ENCODE data around the gene ISLR.

The ISLR gene

DNA sequence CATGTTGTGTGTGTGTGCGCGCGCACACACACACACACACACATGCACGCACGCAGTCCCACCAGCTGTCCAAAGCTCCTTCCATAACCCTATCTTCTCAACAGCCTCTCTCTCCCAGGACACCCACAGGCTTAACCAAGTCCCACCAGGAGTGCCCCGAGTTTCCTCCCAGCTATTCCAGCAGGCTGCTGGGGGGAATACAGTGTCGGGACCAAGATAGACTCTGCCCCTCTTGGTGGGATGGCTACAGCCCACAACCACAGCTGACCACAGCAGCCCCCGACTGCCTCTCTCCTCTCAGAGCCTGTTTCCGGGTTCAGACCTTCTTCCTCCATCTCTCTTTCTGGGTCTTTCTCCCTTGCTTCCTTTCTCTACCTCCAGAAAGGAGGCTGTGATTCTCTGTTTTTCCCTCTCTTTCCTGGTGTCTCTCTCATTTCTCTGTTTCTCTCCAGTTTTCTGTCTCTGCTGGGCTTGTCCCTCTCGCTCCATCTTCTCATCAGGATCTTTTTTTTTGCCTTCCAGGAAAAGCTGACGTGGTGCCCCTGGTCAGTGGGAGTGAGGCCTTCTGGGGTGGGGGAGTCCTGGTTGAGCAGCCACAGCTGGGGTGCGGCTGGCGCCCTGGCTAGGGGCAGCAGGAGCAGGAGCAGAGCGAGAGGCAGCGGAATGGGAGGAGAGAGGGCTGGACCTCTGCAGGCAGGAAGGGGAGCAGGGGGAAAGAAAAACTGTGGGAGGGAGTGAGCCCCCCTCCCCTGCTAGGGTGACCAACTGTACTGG, 3.3 kb upstream of the ISLR start:
- no peaks in the 10 kb centered on the region for H3K36me3 ChIP-seq (ENCODE audit: control insufficient read depth, insufficient read depth, low read length)
- H3K27me3 ChIP-seq (replicated peaks; ENCODE audit: control insufficient read depth, insufficient read depth, low read length) = no peaks in the 10 kb centered on the region
- TF ChIP-seq, protein P1, sequence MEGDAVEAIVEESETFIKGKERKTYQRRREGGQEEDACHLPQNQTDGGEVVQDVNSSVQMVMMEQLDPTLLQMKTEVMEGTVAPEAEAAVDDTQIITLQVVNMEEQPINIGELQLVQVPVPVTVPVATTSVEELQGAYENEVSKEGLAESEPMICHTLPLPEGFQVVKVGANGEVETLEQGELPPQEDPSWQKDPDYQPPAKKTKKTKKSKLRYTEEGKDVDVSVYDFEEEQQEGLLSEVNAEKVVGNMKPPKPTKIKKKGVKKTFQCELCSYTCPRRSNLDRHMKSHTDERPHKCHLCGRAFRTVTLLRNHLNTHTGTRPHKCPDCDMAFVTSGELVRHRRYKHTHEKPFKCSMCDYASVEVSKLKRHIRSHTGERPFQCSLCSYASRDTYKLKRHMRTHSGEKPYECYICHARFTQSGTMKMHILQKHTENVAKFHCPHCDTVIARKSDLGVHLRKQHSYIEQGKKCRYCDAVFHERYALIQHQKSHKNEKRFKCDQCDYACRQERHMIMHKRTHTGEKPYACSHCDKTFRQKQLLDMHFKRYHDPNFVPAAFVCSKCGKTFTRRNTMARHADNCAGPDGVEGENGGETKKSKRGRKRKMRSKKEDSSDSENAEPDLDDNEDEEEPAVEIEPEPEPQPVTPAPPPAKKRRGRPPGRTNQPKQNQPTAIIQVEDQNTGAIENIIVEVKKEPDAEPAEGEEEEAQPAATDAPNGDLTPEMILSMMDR (IDR thresholded peaks at IDR 0.05; ENCODE audit: insufficient read depth, low read length, poor library complexity, severe bottlenecking) = no peak
- H3K4me3 ChIP-seq (replicated peaks; ENCODE audit: low read depth, low read length) = no peak overlapping the region
- no peak for DNase-seq (ENCODE audit: extremely low read depth, insufficient read length)

DNA sequence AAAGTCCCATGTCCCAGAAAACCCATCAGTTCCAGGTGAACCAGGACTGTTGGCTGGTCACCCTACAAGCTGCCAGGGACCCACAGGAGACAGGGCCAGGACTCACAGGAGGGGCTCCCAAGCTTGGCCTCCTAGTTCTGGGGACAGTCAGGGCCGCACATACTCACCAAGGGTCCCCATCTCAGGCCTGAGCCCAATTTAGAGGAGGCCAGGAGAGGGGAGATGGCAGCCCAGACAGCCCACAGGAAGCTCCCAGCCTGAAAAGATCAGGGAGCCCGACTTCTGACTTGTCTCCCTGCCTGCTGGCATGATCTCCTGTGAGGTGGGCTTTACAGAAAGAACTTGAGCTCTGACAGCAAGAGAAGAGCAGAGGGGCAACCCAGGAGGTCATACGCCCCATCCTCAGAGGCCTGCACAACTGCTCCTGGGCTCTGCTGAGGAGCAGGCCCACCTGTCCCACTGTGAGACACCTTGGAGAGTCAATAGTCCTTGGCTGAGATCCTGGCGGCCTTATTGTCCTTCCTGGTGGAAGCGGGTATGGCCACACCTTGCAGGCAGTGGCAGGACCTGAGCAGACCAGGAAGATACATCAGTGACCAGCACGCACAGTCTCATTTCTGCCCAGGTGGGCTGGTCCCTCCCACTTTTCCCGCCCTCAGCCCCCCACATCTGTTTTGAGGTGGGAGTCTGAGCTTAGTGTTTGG, 2.5 kb upstream of the ISLR start:
- TF ChIP-seq, protein P1 (IDR thresholded peaks at IDR 0.05; ENCODE audit: insufficient read depth, low read length, poor library complexity, severe bottlenecking) = no peak
- no peaks in the 10 kb centered on the region for H3K36me3 ChIP-seq (ENCODE audit: control insufficient read depth, insufficient read depth, low read length)
- no peaks in the 10 kb centered on the region for H3K27me3 ChIP-seq (replicated peaks; ENCODE audit: control insufficient read depth, insufficient read depth, low read length)
- H3K4me3 ChIP-seq (replicated peaks; ENCODE audit: low read depth, low read length) = no peak overlapping the region
- no peak for DNase-seq (ENCODE audit: extremely low read depth, insufficient read length)

DNA sequence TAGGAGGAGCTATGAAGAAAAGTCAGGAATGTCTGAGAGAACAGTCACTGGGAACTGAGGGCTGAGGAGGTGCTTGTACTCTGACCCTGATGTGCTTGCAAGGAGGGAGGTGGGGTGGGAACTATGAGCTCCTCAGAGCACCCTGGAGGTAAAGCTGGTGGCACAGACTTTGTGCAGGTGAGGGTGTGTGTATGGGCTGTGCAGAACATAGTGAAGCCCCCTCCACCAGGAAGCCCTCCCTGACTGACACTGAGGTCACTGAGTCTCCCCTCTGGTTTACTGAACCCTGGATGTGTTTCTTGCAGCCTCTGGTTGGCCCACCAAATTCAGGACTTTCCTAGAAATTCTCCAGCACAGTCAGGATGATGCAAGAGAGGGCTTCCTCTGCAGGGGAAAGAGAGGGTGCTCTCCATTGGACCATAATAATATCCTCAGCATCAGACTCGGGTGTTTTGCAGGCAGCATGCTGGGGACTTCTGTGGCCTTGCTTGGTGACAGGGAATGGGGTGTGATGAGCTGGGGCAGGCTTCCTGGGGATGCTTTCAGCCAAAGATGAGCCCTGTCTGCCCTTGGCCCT, 1.5 kb upstream of the ISLR start:
- H3K36me3 ChIP-seq (ENCODE audit: control insufficient read depth, insufficient read depth, low read length) = no peaks in the 10 kb centered on the region
- no peak overlapping the region for H3K4me3 ChIP-seq (replicated peaks; ENCODE audit: low read depth, low read length)
- H3K27me3 ChIP-seq (replicated peaks; ENCODE audit: control insufficient read depth, insufficient read depth, low read length) = no peaks in the 10 kb centered on the region
- TF ChIP-seq, protein P1 (IDR thresholded peaks at IDR 0.05; ENCODE audit: insufficient read depth, low read length, poor library complexity, severe bottlenecking) = no peak
- DNase-seq (ENCODE audit: extremely low read depth, insufficient read length) = no peak

DNA sequence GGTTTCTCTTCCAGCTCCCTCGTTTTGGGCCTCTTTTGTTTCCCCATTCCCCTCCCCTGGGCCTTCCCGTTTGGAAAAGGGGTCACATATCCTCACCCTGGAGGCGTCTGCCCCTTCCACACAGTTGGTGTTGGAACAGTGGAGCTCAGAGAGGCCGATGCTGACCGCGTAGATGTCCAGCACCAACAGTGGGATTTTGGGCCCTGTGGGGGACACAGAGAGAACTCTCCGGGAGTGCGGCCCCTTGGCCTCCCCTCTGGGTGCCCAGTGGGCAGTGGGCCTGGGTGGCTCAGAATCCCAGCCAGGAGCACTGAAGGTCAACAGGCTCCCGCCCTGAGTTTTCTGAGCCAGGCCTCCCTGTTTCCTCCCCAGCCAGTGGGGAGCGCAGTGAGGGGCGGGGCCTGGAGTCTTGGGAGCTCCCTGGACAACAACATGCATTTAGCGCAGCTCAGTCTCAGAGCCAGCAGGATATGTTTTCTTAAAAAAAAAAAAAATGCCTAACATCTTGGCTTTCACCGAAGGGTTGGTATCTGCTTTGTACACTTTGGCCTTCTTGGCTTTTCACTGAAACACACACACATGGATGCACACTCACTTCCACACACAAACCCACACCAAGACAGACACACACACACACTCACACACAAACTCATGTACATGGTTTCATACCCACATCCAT, 670 bp upstream of the ISLR start:
- no peak for DNase-seq (ENCODE audit: extremely low read depth, insufficient read length)
- TF ChIP-seq, protein P1 (IDR thresholded peaks at IDR 0.05; ENCODE audit: insufficient read depth, low read length, poor library complexity, severe bottlenecking) = no peak
- Histone ChIP-seq H3K27me3 (replicated peaks; ENCODE audit: control insufficient read depth, insufficient read depth, low read length) (no peaks in the 10 kb centered on the region), H3K4me3 (replicated peaks; ENCODE audit: low read depth, low read length) (no peak overlapping the region), H3K36me3 (ENCODE audit: control insufficient read depth, insufficient read depth, low read length) (no peaks in the 10 kb centered on the region)

DNA sequence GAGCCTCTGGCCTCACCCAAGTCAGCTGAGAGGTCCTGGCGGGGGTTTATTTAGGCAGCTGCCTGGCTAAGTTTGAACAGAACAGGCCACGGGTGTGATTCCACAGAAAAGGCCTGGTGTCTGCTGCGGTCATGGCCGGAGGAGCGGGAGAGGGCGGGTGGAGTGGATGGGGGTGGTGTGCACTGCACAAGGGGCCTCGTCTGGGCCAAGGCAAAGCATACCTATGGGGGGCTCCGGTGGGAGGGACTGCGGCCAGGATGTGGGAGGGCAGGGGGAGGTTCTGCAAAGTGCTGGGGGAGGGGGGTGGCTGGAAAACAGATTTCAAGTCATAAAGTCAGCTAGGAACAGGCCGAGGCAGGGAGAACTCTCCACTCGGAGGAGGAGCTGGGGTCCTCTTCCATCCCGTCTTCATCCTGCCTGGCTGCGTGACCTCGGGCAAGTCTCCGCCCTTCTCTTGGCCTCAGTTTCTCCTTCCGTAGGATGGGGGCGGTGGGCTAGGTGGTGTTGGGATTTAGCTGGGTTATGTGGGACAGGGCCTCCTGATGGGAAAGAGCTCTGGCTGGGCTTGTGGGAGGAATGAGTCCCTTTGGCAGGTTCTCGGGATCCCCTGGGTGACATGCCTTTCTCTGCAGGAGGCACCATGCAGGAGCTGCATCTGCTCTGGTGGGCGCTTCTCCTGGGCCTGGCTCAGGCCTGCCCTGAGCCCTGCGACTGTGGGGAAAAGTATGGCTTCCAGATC, 878 bp downstream of the ISLR start:
- TF ChIP-seq, protein P1 (IDR thresholded peaks at IDR 0.05; ENCODE audit: insufficient read depth, low read length, poor library complexity, severe bottlenecking) = no peak

More for the DNA sequence above, 878 bp downstream of the ISLR start:
- Histone ChIP-seq H3K36me3 (ENCODE audit: control insufficient read depth, insufficient read depth, low read length) (no peaks in the 10 kb centered on the region), H3K4me3 (replicated peaks; ENCODE audit: low read depth, low read length) (no peak overlapping the region), H3K27me3 (replicated peaks; ENCODE audit: control insufficient read depth, insufficient read depth, low read length) (0 out of 2 replicates have a peak, but pooled peaks cover 1% of the 10 kb centered on the region)
- DNase-seq (ENCODE audit: extremely low read depth, insufficient read length) = no peak

Measured in GM06990 (cell line).